ENCODE measurements around the gene CDC25B.

CDC25B gene

DNA sequence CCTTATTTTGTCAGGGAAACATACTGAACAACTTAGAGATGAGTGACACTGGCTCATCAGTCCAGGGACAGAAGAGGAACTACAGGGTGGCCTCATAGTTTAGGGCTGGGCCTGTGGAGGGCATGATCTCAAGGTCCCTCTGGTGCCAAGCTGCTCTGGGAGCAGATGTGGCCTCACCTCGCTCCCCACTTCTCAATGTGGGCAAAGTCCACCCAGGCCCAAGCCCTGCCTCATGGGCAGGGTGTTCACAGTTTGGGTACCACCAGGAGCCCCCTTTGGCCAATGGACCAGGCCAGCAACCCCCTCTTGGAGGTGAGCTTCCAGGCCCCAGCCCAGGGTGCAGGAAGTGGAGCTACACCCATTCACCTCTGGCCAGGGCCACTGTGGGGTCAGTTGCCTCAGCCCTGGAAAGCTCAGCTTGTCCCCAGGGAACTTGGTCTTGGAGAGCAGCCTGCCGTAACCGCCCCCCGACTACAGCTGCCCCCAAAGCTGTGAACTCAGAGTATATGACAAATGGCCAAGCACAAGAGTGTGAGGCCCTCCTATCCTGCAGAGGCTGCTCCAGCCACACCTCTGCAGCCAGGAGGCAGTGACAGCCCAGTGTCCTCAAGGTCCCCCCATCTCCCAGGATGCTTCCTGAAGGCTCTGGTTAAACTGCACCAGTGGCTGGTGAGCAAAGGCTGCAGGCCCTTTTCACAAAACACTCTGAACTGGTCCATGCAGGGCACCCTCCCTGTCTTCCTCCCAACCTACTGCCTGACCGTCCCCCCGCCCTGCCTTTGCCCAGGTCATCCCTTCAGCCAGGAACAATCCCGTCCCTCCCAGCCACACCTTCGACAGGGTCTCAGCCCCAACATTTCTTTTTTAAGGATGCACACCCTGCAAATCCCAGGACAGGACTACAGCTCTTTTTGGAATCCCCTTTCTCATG is 32.2 kb upstream of the CDC25B start:
- TF ChIP-seq, protein P1, sequence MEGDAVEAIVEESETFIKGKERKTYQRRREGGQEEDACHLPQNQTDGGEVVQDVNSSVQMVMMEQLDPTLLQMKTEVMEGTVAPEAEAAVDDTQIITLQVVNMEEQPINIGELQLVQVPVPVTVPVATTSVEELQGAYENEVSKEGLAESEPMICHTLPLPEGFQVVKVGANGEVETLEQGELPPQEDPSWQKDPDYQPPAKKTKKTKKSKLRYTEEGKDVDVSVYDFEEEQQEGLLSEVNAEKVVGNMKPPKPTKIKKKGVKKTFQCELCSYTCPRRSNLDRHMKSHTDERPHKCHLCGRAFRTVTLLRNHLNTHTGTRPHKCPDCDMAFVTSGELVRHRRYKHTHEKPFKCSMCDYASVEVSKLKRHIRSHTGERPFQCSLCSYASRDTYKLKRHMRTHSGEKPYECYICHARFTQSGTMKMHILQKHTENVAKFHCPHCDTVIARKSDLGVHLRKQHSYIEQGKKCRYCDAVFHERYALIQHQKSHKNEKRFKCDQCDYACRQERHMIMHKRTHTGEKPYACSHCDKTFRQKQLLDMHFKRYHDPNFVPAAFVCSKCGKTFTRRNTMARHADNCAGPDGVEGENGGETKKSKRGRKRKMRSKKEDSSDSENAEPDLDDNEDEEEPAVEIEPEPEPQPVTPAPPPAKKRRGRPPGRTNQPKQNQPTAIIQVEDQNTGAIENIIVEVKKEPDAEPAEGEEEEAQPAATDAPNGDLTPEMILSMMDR (IDR thresholded peaks at IDR 0.05; ENCODE audit: insufficient read depth, low read depth, low read length, missing control alignments) = no peak
- H3K4me3 ChIP-seq (ENCODE audit: low read length) = no peak overlapping the region
- DNase-seq (ENCODE audit: low read depth) = no peak

DNA sequence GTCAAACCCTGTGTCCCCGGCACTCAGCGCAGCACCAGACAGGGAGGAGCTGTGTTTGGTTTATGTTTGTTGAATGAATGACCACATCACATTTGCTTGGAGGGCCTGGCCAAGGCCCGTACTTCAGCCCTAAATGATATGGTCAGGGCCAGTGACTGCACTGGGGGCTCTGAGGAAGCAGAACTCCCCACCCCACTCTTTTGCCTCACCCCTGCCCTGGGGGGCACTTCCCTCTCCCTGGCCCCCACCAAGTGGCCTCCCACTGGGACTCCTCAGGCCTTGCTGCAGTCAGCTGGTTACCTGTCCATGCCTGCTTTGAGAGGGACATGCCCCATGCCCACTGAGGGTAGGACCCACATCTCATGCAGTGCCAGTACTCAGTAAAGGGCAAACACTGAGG is 31.5 kb upstream of the CDC25B start:
- no peak for DNase-seq (ENCODE audit: low read depth)
- no peak overlapping the region for H3K4me3 ChIP-seq (ENCODE audit: low read length)
- TF ChIP-seq, protein P1 (IDR thresholded peaks at IDR 0.05; ENCODE audit: insufficient read depth, low read depth, low read length, missing control alignments) = no peak

DNA sequence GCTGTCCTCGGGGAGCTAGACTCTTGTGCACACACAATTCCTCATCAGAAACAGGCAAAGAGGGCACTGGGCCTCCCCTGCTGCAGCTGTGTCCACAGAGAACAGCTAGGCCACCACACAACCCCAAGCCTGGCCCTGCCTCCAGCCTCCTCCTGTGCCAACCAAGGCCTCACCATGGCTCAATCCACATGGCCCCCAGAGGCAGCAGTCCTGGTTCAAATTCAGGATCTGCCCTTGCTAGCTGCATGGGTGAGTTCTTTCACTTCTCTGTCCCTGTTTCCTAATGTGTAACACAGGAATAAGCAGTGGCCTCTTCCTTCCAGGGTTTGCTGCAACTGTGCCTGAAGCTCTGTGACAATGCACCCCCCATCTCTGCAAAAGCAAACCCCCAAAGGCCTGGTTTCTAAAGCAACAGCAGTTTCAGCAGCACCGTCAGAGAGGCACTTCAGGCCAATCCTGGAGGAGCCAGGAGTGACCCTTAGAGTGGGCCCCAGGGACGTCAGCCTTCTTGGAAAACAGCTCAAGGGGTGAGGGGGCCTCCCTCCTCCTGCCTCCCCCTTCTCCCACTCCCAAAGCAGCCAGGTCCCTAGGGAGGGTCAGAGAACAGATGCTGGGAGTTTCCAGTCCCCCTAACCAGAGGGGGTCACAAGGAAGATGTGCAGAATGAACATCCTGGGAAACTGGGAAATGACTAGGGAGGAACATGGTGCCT is 30.8 kb upstream of the CDC25B start:
- no peak overlapping the region for H3K4me3 ChIP-seq (ENCODE audit: low read length)
- DNase-seq (ENCODE audit: low read depth) = no peak
- TF ChIP-seq, protein P1 (IDR thresholded peaks at IDR 0.05; ENCODE audit: insufficient read depth, low read depth, low read length, missing control alignments) = no peak

DNA sequence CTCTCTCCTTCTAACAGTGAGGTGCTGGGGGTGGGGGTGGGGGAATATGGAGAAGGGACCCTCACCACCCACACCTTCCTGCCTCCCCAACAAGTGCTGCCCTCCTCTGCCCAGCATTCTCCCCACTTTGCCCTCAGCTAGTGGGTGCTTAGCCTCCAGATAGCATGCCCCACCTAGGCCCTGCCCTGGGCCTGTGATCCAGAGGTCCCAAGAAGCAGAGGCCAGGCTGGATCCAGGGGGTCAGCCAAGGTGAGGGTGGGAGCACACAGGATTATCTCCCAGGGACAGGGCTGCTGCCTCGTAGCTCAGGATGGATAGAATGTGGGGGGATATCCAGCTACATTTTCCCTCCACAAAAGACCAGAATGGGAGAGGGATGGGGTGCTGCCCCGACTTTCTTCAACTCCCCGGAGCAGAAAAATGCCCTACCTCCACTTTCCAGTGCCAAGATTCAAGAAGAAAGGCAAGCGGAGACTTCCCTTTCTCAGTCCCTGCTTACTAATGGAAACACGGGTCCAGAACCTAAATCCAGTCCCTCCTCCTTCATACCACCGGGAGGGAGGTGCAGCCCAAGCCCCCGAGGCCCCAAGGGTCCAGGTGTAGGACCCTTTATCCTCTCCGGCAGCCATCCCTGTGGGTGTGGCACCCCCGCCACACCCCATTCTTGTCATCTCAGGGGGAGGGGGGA is 29.5 kb upstream of the CDC25B start:
- peak overlapping the region; percentile 65 for H3K4me3 ChIP-seq (ENCODE audit: low read length)
- DNase-seq (ENCODE audit: low read depth) = no peak
- TF ChIP-seq, protein P1 (IDR thresholded peaks at IDR 0.05; ENCODE audit: insufficient read depth, low read depth, low read length, missing control alignments) = no peak

DNA sequence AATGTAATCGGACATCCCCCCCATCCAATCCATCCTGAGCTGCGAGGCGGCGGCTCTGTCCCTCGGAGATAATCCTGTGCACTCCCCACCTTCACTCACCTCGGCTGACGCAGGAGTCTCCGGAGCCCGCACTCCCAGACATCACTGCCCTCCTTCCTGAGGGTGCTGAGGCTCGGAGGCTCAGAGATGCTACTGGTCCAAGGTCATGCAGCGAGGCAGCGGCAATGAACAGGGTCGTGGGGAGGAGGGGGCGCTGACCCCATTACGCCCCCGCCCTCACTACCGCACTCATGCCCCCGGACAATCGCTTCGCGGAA is 29.0 kb upstream of the CDC25B start:
- H3K4me3 ChIP-seq (ENCODE audit: low read length) = peak overlapping the region; percentile 65
- no peak for DNase-seq (ENCODE audit: low read depth)
- TF ChIP-seq, protein P1 (IDR thresholded peaks at IDR 0.05; ENCODE audit: insufficient read depth, low read depth, low read length, missing control alignments) = no peak

DNA sequence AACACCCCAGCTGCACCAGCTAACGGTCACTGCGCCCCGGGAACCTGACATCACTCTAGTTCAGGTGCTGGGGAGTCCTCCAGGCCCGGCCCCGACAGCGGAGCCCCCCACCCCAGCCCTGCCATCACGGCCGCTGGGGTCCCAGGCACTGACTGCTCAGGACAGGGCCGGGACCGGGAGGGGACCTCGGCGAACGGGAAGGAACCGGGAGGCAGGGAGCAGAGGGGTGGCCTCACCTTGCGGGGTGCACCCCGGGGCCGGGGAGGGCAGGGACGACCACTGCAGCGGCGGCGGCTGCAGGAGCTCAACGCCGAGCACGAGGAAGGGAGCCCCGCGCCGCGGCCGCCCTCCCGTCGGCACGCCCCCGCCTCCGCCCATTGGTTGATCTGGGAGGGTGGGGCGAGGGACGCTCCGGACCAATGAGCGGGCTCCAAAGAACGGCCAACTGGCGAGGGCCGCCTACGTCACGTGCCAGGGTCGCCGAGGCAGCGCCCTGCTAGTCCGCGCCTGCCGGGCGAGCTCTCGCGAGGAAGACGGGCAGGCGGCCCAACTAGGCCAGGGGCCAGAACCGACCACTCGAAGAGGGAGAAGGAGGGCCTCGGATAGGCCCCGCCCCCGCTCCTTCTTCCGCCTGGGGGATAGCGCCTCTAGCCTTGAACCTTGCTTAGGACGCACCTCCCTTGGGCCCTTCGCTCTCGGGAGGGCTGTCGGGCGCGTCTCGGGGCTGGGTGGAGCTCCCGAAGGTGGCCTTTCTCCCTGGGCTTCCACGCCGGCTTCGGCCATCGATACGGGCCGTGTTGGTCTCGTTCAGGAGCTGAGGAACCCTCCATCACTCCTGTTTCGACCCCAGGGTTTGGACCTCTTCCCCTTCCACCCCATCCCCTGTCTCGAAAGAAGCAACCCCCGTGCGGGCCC is 28.4 kb upstream of the CDC25B start, which contains the start of gene ADISSP:
ADISSP (minus strand) TSS at position 327 of the 915 bp plus-strand sequence. CDS start 7,653 bp downstream, outside the sequence.
- DNase-seq (ENCODE audit: low read depth) = peak; percentile 99
- TF ChIP-seq, protein P1 (IDR thresholded peaks at IDR 0.05; ENCODE audit: insufficient read depth, low read depth, low read length, missing control alignments) = no peak
- H3K4me3 ChIP-seq (ENCODE audit: low read length) = peak within 1 kb of the TSS; percentile 81
